Endometrium (tissue), 2 donors: ENCODE results near the gene POU1F1.
"Not testable (repeated sequence)": the region's sequence is repeated elsewhere in the genome, so short reads cannot be mapped to it uniquely, and the experiment has no call there.

Source experiments
- FAIRE-seq: peaks from 2 replicates; lab custom pipeline; 2012; peaks lifted over from hg19 to GRCh38; lab: Jason Lieb, UNC
- donor health status: control.
- donor health status: control.

POU1F1 gene

GRCh38 chr3:87276484-87276883 lies at the start of gene POU1F1:
POU1F1 (minus strand) TSS chr3:87276584; CDS start chr3:87276462, 122 bp downstream.
- FAIRE-seq = no peak

GRCh38 chr3:87324609-87325008 lies 48.2 kb upstream of the POU1F1 start:
- FAIRE-seq = no peak

DNA sequence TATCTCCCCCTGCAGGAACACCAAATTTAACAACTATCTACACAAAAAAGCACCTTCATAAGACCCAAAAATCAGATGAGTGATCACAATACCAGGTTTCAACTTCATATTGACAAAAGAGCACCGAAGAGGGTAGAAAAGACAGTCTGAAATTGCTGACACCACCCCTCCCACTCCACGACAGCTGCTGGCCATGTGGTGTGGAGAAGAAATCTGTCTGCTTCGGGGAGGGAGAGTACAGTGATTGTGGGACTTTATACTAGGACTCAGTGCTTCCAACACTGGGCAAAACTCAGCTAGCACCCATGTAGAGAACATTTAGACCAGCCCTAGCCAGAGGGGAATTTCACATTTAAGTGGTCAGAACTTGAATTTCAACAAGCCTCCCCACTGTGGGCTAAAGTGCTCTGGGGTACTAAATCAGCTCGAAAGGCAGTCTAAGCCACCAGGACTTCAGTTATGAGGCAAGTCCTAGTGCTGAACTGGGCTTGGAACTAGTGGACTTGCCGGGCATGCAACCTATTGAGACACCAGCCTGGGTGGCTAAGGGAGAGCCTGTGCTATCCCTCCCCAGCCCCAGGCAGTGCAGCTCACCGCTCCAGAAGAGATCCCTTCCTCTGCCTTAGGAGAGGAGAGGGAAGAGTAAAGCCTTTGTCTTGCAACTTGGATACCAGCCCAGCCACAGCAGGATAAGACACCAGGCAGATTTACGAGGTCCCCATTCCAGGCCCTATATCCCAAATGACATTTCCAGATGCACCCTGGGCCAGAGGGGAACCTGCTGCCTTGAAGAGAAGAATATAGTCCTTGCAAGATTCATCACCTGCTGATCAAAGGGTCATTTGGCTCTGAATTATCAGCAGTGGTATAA lies 44.6 kb upstream of the POU1F1 start:
- no peak for FAIRE-seq

DNA sequence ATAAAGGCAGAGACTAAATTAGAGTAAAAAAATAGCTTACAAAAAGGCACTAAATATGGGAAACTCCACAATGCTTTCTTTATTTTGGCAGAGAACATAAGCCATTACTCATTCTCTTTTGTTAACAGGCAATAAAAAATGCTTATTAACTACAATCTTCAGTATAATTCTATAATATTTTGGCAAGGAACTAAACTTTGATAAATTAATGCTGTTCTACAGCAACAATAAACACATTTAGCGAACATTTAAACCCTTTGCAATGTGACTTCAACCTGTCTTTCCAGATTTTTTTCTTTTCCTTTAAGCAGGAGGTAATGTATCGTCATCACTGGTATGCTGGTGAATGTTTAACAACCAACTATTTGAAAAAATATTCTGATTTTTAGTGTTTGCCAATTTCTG lies 42.2 kb upstream of the POU1F1 start:
- no peak for FAIRE-seq

- no peak for FAIRE-seq
Observed at GRCh38 chr3:87317779-87318178, 41.4 kb upstream of the POU1F1 start.

- FAIRE-seq = no peak
Observed at GRCh38 chr3:87313641-87314040, 37.3 kb upstream of the POU1F1 start.

GRCh38 chr3:87311309-87311708 lies 34.9 kb upstream of the POU1F1 start:
- no peak for FAIRE-seq

DNA sequence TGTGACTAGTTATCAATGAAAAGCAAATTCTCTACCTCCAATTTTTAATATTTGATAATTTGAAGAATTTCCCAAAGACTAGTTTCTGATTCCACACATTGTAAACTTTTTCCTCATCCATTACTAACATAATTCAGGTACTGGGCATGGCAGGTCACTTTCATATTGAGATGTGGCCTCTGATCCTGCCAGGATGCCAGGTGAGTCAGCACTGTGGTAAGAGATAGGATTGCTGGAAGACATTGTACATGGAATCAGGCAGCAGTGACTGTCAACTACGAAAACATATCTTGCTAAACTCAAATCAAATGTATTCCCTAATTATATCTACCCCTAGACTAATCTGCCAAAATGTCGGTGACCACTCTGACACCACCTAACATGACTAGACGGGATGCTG lies 33.2 kb upstream of the POU1F1 start:
- no peak for FAIRE-seq

GRCh38 chr3:87307805-87308204 lies 31.4 kb upstream of the POU1F1 start:
- no peak for FAIRE-seq

- FAIRE-seq = no peak
Observed at GRCh38 chr3:87305517-87305916, 29.1 kb upstream of the POU1F1 start.

DNA sequence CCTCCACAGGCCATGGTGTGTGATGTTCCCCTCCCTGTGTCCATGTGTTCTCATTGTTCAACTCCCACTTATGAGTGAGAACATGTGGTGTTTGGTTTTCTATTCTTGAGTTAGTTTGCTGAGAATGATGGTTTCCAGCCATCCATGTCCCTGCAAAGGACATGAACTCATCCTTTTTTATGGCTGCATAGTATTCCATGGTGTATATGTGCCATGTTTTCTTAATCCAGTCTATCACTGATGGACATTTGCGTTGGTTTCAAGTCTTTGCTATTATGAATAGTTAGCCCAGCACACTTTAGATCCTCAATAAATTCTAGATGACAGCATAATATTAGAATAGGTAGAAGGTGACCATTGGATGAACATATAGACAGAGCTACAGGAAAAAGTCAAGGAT lies 28.6 kb upstream of the POU1F1 start:
- not testable (repeated sequence) for FAIRE-seq

DNA sequence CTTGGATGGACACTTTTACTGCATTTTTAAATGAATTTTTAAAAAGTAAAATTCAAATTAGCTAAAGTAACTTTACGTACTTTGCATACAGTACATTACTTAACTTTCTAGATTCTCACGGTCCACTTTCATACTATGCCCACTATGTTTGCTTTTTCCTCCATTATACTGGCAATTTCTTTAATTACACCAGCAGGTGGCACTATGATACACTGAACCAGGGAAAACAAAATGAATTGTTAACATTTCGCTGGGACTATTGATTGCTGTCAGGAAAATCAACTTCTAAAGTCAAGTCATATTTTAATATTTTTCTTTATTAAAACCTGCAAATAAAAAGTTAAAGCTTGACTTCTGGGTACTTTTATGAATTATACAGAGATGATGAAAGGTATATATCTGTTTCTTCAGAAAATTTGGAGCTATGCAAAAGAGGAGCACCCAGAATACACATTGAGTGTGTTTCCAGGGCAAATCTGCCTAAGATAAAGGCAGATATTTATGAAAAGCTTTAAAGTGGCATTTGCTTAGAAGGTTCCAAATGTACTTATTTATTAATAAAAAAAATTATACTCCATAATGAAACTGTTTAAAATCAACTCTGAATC lies 21.8 kb upstream of the POU1F1 start:
- peak; percentile 92 for FAIRE-seq

DNA sequence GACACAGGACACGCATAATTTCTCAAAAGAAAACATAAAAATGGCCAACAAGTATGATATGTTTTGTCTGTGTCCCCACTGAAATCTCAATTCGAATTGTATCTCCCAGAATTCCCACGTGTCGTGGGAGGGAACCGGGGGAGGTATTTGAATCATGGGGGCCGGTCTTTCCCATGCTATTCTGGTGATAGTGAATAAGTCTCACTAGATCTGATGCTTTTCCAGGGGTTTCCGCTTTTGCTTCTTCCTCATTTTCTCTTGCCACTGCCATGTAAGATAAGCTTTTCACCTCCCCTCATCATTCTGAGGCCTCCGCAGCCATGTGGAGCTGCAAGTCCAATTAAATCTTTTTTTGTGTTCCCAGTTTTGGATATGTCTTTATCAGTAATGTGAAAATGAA lies 12.1 kb upstream of the POU1F1 start:
- no peak for FAIRE-seq

DNA sequence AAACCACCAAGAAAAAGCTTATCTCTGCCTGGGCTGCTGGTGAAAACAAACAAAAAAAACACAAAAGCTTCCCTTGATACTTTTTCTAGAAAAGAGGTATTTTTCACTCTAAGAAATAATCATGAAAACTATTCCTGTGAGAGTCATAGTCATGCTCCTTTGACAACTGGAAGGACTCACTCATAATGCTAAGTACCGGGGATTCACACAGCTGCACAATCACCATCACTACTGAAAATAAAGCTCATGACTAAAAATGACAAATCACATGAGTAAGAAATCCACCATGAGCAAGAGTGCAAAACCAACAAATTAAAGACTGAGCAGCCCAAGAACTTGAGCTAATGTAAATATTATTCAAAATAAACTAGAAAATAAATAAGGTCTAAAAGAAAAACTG lies 10.6 kb upstream of the POU1F1 start:
- FAIRE-seq = no peak

DNA sequence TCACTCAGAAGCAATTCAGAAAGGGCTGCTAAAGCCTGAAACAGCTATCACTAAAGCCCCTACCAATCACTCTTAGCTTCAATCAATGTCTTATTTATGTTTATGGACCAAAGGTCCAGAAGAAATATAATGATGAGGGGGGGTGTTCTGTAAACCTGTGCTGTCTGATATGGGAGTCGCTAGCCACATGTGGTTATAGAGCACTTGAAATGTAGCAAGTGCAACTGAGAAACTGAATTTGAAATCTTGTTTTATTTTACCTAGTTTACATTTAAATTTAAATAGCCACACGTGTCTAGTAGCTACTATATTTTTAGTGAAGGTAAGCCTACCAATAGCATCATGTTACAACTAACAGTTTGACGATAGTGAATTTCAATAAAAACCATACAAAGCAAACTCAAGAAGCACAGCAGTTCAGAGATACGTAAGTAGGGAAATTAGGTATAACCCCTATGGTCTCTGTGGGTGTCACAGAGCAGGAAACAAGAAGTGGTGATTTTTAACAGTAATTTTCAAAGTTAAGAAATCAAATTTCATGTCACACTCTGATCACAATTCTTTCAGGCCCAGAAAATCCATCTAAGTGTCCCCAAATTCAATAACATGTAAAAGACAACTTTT lies 3.6 kb downstream of the POU1F1 start:
- no peak for FAIRE-seq

DNA sequence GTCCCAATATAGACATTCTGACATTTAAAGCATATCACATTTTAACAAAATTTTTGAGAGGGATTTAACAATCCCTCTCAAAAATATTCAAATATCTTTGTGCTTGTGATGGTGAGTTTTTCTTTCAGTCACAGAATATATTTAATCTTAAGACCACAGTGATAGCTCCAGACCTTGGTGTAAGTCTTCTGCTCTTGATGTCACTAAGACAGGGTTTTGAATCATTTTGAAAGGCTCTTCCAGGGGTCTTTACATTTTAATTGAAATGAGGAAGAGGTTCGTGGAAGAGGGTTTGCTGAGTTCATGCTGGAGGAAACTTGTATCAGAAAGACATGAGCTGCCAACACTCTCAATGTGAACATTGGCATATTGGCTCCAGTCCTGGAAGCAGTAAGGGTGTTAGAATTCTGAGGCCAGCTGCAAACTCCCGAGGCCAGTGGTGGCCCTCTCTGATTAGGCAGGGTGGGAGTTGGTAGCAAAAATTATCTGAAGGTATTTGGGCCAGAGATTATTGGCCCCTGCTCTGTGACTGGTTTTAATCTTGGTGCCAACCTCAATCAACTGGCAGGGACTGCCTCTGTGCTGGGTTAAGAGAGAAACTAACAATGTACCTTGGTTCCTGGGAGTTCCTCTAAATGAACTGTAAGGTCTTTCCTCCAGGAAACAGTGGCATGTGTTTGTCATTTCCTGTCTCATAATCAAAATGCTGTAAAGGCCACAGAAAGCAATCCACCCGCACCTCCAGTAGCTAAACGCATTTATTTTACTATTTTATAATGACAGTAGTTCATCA lies 5.3 kb downstream of the POU1F1 start:
- no peak for FAIRE-seq

DNA sequence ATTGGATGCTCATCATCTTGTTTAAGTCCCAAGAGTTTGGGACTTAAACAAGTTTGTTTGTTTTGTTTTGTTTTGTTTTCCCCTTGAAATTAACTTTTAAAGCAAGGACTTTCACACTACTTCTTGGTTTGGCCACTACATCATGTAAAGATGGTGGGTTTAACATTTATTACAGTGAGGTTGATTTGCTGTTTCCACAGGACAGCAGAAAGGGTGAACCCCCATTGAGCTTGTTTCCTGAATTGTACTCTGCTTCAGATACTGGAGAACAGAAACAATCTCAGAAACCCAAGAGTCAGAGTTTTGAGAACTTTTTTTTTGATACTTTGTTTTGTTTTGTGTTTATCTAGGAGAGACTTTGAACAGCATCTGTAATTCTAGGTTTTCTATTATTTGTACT lies 6.7 kb downstream of the POU1F1 start:
- no peak for FAIRE-seq

GRCh38 chr3:87268646-87269211 lies 7.7 kb downstream of the POU1F1 start:
- FAIRE-seq = no peak

DNA sequence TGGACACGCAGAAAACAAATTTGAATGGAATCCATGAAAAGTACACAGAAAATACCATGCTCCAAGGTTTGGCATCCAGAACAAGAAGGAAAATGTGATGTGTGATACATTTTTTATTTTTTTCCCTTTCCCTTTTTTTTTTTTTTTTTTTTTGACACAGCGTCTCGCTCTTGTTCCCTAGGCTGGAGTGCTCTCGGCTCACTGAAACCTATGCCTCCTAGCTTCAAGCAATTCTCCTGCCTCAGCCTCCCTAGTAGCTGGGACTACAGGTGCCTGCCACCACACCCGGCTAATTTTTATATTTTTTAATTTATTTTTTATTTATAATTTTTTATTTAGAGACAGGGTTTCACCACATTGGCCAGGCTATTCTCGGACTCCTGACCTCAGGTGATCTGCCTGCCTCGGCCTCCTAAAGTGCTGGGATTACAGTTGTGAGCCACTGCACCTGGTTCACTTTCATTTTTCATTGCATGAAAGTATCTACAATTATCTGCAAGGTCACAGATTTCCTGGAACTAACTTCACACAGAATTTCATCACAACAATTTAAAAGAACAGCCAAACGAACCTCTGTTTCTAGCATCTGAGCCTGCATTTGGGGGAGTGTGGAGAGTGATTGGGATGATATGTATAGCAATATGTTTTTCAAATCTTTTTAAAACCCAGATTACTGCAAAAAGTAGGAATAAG lies 8.3 kb downstream of the POU1F1 start:
- no peak for FAIRE-seq

DNA sequence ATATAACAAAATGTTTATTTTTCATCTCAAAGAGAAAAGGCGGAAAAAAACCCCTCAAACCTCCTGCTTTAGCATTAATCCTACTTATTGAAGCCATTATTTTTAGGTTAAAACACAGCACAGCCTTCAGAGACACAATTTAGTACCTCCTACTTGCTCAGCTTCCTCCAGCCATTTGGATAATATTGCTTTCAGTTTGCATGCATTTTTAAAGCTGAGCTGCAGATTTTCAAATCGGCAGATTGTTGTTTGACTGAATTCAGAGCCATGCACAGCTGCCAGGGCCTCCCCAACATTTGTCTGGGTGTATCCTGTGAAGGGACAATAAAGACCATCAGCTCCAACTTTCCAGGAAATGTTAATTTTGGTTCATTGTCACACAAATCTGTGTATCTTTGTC lies 14.5 kb downstream of the POU1F1 start:
- FAIRE-seq = no peak

- peak; percentile 62 for FAIRE-seq
Observed at GRCh38 chr3:87260270-87260669, 16.1 kb downstream of the POU1F1 start.

DNA sequence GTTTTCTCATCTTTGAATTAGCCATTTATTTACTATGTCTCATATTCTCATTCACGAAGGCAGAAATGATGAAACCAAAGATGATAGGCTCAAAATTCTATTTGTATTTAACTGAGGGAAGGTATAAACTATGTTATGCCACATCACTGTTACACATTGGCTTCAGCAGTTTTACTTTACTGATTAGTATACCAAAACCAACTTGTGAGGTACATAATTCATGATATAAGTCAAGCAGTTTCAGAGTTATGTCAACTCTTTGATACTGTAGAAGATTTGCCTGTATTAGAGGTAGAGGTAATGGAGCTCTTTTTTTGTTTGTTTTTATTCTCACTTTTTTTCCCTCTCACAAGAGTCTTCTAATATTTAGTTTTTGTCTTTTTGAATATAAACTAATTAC lies 26.4 kb downstream of the POU1F1 start:
- FAIRE-seq = no peak
